ENCODE measurements around the gene MLST8. TPM values are rescaled to one million over a fixed set of nuclear protein-coding genes. Genes with fewer than 3 reads are reported as not detected.

The MLST8 gene
- total and polyA plus RNA-seq, 2 donors (not counting 1 experiment from before 2014, with no cell fraction given): 36.1 to 112 TPM

DNA sequence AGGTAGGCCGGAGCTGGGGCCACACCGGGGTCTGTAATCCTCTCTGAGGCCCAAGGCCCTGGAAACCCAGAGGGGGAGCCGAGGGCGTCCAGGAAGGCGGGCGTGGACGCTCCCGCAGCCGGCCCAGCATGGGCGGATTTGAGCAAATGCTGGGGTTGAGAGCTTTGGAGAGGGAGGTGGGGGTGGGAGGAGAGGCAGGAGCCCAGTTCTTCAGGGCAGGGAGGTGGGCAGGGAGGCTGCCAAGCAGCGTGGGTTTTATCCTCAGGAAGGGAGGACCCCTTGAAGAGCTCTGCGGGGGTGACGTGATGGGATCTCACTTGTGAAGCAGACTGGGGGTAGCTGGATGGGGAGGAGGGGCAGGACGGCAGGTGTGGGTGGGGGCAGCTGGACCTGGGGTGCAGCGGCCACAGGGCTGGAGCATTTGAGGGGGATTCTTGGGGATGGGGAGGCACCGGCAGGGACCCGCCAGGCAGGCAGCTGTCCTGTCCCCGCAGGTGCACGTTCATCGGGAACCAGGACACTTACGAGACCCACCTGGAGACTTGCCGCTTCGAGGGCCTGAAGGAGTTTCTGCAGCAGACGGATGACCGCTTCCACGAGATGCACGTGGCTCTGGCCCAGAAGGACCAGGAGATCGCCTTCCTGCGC is 32.4 kb upstream of the MLST8 start:
- DNase-seq (no peak), ATAC-seq (ENCODE audit: low read depth) (no peak)
- no peak overlapping the region for H2AFZ ChIP-seq (ENCODE audit: insufficient read depth, low read depth, low read length, poor library complexity, severe bottlenecking)
- no peaks in the 10 kb centered on the region for H3K9me3 ChIP-seq (ENCODE audit: control extremely low read depth in 1 of 3, control insufficient read depth in 2 of 3, insufficient read depth in 1 of 3, low read length in 2 of 3)
- Mint-ChIP-seq H3K9me3 (ENCODE audit: insufficient read depth) (no peaks in the 10 kb centered on the region), H3K27ac (no peak overlapping the region), H3K27me3 (no peaks in the 10 kb centered on the region), H3K4me3 (no peak overlapping the region), H3K4me1 (no peaks in the 10 kb centered on the region)
- no peak overlapping the region for H3K27ac ChIP-seq (ENCODE audit: low read length in 2 of 2)
- no peaks in the 10 kb centered on the region for H3K4me1 ChIP-seq (ENCODE audit: control insufficient read depth in 2 of 2, insufficient read depth in 2 of 2, low read length in 2 of 2)
- H3K4me3 ChIP-seq (ENCODE audit: control extremely low read depth in 1 of 5, extremely low read depth in 1 of 5, insufficient read depth in 1 of 5, low read depth in 2 of 5, low read length in 4 of 5): no peak overlapping the region
- intact Hi-C loops (cut with micrococcal nuclease): no loop called here
- ChIA-PET CTCF (no interaction called here), POLR2A (no interaction called here)
- WGBS (ENCODE audit: insufficient coverage): 98% methylated on average over 26 of the region's 29 CpGs
- H3K4me2 ChIP-seq (replicated peaks; ENCODE audit: low read depth, low read length, poor library complexity, severe bottlenecking): no peak overlapping the region
- H4K20me1 ChIP-seq (ENCODE audit: control insufficient read depth, insufficient read depth, low read length, poor library complexity, severe bottlenecking): no peaks in the 10 kb centered on the region
- H3K9ac ChIP-seq (ENCODE audit: low read length): no peak overlapping the region
- H3K79me2 ChIP-seq (ENCODE audit: control insufficient read depth, insufficient read depth, low read length): peaks cover 18% of the 10 kb centered on the region
- no peaks in the 10 kb centered on the region for H3K27me3 ChIP-seq (replicated peaks in 1 of 4; ENCODE audit: control extremely low read depth in 1 of 4, control insufficient read depth in 3 of 4, insufficient read depth in 4 of 4, low read length in 3 of 4)
- H3K36me3 ChIP-seq (replicated peaks in 1 of 2; ENCODE audit: control extremely low read depth in 1 of 2, control insufficient read depth in 1 of 2, extremely low read depth in 1 of 2, insufficient read depth in 2 of 2, low read length in 1 of 2): peaks cover 0 to 41% of the 10 kb centered on the region in 2 experiments
- TF ChIP-seq EZH2 (IDR thresholded peaks at IDR 0.05; ENCODE audit: borderline replicate concordance, insufficient read depth, low read depth, low read length, poor library complexity, severe bottlenecking): no peak
- TF ChIP-seq, protein P1, sequence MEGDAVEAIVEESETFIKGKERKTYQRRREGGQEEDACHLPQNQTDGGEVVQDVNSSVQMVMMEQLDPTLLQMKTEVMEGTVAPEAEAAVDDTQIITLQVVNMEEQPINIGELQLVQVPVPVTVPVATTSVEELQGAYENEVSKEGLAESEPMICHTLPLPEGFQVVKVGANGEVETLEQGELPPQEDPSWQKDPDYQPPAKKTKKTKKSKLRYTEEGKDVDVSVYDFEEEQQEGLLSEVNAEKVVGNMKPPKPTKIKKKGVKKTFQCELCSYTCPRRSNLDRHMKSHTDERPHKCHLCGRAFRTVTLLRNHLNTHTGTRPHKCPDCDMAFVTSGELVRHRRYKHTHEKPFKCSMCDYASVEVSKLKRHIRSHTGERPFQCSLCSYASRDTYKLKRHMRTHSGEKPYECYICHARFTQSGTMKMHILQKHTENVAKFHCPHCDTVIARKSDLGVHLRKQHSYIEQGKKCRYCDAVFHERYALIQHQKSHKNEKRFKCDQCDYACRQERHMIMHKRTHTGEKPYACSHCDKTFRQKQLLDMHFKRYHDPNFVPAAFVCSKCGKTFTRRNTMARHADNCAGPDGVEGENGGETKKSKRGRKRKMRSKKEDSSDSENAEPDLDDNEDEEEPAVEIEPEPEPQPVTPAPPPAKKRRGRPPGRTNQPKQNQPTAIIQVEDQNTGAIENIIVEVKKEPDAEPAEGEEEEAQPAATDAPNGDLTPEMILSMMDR (IDR thresholded peaks at IDR 0.05): no peak

DNA sequence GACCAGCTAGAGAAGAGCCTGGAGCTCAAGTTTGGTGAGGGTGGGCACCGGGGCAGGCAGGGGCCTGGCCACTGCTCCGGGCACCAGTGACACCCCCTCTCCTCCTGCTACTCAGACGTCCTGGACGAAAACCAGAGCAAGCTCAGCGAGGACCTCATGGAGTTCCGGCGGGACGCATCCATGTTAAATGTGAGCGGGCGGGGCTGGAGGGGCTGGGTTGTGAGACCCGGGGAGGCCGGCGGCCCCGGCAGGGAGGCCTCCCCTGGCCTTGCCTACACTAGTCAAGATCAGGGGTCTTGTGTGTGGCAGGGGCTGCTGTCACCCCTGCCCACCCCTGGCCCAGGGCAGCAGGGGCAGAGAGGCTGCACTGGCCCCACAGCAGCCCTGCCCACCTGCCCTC is 31.9 kb upstream of the MLST8 start:
- no peak overlapping the region for H3K9ac ChIP-seq (ENCODE audit: low read length)
- H4K20me1 ChIP-seq (ENCODE audit: control insufficient read depth, insufficient read depth, low read length, poor library complexity, severe bottlenecking): no peaks in the 10 kb centered on the region
- no peaks in the 10 kb centered on the region for H3K27me3 Mint-ChIP-seq
- no peak overlapping the region for H3K4me2 ChIP-seq (replicated peaks; ENCODE audit: low read depth, low read length, poor library complexity, severe bottlenecking)
- ATAC-seq (ENCODE audit: low read depth) (no peak), DNase-seq (no peak)
- H3K27ac Mint-ChIP-seq: no peak overlapping the region
- ChIA-PET POLR2A (no interaction called here), CTCF (no interaction called here)
- no peaks in the 10 kb centered on the region for H3K27me3 ChIP-seq (replicated peaks in 1 of 4; ENCODE audit: control extremely low read depth in 1 of 4, control insufficient read depth in 3 of 4, insufficient read depth in 4 of 4, low read length in 3 of 4)
- intact Hi-C loops (cut with micrococcal nuclease): no loop called here
- WGBS (ENCODE audit: insufficient coverage): 98% methylated on average over 13 of the region's 14 CpGs
- no peak overlapping the region for H3K27ac ChIP-seq (ENCODE audit: low read length in 2 of 2)
- peaks cover 0 to 36% of the 10 kb centered on the region in 2 experiments for H3K36me3 ChIP-seq (replicated peaks in 1 of 2; ENCODE audit: control extremely low read depth in 1 of 2, control insufficient read depth in 1 of 2, extremely low read depth in 1 of 2, insufficient read depth in 2 of 2, low read length in 1 of 2)
- H3K4me1 ChIP-seq (ENCODE audit: control insufficient read depth in 2 of 2, insufficient read depth in 2 of 2, low read length in 2 of 2): no peaks in the 10 kb centered on the region
- no peaks in the 10 kb centered on the region for H3K9me3 Mint-ChIP-seq (ENCODE audit: insufficient read depth)
- TF ChIP-seq, protein P1 (IDR thresholded peaks at IDR 0.05): no peak
- TF ChIP-seq EZH2 (IDR thresholded peaks at IDR 0.05; ENCODE audit: borderline replicate concordance, insufficient read depth, low read depth, low read length, poor library complexity, severe bottlenecking): no peak
- H3K4me3 ChIP-seq (ENCODE audit: control extremely low read depth in 1 of 5, extremely low read depth in 1 of 5, insufficient read depth in 1 of 5, low read depth in 2 of 5, low read length in 4 of 5): no peak overlapping the region
- no peak overlapping the region for H3K4me3 Mint-ChIP-seq
- no peaks in the 10 kb centered on the region for H3K4me1 Mint-ChIP-seq
- peaks cover 13% of the 10 kb centered on the region for H3K79me2 ChIP-seq (ENCODE audit: control insufficient read depth, insufficient read depth, low read length)
- H3K9me3 ChIP-seq (ENCODE audit: control extremely low read depth in 1 of 3, control insufficient read depth in 2 of 3, insufficient read depth in 1 of 3, low read length in 2 of 3): no peaks in the 10 kb centered on the region
- no peak overlapping the region for H2AFZ ChIP-seq (ENCODE audit: insufficient read depth, low read depth, low read length, poor library complexity, severe bottlenecking)

All from B cell (primary cell).